ENCODE data around the gene DCLK1. TPM values are rescaled to one million over a fixed set of nuclear protein-coding genes. Genes with fewer than 3 reads are reported as not detected.

The DCLK1 gene
- total RNA-seq, 1 experiment from 2014 or later, result not detected

DNA sequence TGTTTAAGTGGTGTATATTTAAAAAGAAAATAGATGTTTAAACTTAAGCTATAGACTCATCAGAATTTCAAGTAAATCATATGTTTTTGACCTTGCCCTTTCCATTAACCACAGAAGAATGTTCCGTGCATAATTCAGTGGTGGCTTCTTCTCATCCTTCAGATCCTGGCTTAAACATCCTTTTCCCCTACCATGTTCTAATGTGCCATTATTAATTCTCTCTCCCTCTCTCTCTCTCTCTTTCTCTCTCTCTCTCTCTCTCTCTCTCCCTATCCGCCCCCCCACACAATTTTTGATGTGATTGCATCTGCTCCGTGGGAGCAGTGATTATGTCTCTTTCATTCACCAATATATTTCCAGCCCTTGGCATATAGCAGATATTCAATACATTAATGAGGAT, 116.4 kb downstream of the DCLK1 start:
- H3K4me3 ChIP-seq (ENCODE audit: low read length), result no peak overlapping the region
- peaks cover 9% of the 10 kb centered on the region; the same call in 1 of the 2 replicates for H3K9me3 ChIP-seq (ENCODE audit: low read length)
- no peak overlapping the region for H3K4me2 ChIP-seq (ENCODE audit: low read depth, low read length, poor library complexity, severe bottlenecking)
- H3K27me3 ChIP-seq (ENCODE audit: low read length), result no peaks in the 10 kb centered on the region
- no peaks in the 10 kb centered on the region for H3K9me2 ChIP-seq (replicated peaks; ENCODE audit: insufficient read depth, low read length)
- no peaks in the 10 kb centered on the region for H3K36me3 ChIP-seq (ENCODE audit: insufficient read depth, low read length)
- H4K20me1 ChIP-seq (ENCODE audit: insufficient read depth, low read depth, low read length), result no peaks in the 10 kb centered on the region
- H3K4me1 ChIP-seq (ENCODE audit: low read length), result no peaks in the 10 kb centered on the region
- no peak for DNase-seq
- H3K9ac ChIP-seq (ENCODE audit: low read length), result no peak overlapping the region
- H3K79me2 ChIP-seq (ENCODE audit: low read length), result no peaks in the 10 kb centered on the region
- no peak overlapping the region for H3K27ac ChIP-seq (ENCODE audit: low read length)
- H2AFZ ChIP-seq (ENCODE audit: low read length), result no peak overlapping the region

DNA sequence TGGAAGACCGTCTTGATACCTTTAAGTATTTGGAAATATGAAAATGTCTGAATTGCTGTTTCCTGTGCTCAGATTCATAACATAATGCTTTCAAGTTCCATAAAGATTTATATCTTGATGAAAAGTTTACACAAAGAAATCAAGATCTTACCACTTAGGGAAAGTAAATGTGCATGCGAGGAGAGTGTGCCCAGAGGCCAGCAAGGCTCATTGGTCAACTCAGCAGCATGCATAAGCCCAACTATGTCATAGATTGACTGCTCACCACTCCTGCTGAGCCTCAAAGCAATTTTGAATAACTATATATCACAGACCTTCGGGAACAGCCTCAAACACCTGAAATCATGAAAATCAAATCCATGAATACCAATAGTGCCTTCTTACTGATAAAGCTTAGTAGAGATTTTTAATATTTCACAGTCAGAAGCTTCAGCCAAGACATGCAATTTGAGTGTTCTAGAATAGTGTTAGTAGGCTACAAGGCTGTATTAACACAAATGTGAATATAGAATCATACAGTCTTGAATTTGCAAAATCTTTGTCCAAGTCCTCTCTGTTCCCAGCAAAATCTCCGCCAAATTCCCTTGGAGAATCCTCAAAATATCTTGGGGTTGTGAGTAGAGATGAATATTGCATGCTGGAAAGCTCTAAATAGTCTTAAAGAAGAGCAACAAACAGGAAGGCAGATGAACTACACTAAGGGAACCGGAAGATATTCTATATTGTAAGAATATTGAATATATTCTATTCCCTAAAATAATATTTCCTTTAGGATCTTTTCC, 124.1 kb downstream of the DCLK1 start:
- H3K4me2 ChIP-seq (ENCODE audit: low read depth, low read length, poor library complexity, severe bottlenecking), result no peak overlapping the region
- no peaks in the 10 kb centered on the region for H3K9me3 ChIP-seq (ENCODE audit: low read length)
- no peaks in the 10 kb centered on the region for H3K9me2 ChIP-seq (replicated peaks; ENCODE audit: insufficient read depth, low read length)
- H3K9ac ChIP-seq (ENCODE audit: low read length), result no peak overlapping the region
- H3K27ac ChIP-seq (ENCODE audit: low read length), result no peak overlapping the region
- H3K36me3 ChIP-seq (ENCODE audit: insufficient read depth, low read length), result no peaks in the 10 kb centered on the region
- no peaks in the 10 kb centered on the region for H3K4me1 ChIP-seq (ENCODE audit: low read length)
- no peaks in the 10 kb centered on the region for H3K79me2 ChIP-seq (ENCODE audit: low read length)
- no peak overlapping the region for H3K4me3 ChIP-seq (ENCODE audit: low read length)
- H4K20me1 ChIP-seq (ENCODE audit: insufficient read depth, low read depth, low read length), result no peaks in the 10 kb centered on the region
- no peak for DNase-seq
- no peaks in the 10 kb centered on the region for H3K27me3 ChIP-seq (ENCODE audit: low read length)
- H2AFZ ChIP-seq (ENCODE audit: low read length), result no peak overlapping the region

DNA sequence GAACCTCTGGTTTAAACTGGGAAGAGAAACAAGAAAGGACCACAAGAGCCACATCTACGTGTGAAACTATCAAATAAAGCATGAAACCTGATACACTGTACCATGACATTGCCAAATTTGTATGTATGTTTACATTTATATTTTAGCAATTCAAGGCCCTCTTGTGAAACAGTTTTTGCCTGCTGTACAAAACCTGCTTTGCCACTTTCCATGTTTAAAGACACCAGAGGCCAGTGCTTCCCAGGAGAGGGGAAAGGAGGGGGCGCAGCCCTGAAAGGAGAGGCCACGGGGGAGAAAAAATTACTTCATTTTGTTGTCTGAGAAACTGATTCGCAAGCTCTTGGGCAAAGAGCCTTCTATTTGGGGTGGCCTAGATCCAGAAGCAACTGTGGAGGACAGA, 124.8 kb downstream of the DCLK1 start:
- no peak for DNase-seq
- Histone ChIP-seq H3K4me2 (ENCODE audit: low read depth, low read length, poor library complexity, severe bottlenecking) (no peak overlapping the region), H3K9ac (ENCODE audit: low read length) (no peak overlapping the region), H4K20me1 (ENCODE audit: insufficient read depth, low read depth, low read length) (no peaks in the 10 kb centered on the region), H3K9me2 (replicated peaks; ENCODE audit: insufficient read depth, low read length) (no peaks in the 10 kb centered on the region), H3K36me3 (ENCODE audit: insufficient read depth, low read length) (no peaks in the 10 kb centered on the region), H3K4me3 (ENCODE audit: low read length) (no peak overlapping the region), H3K27ac (ENCODE audit: low read length) (no peak overlapping the region), H3K27me3 (ENCODE audit: low read length) (no peaks in the 10 kb centered on the region), H3K9me3 (ENCODE audit: low read length) (no peaks in the 10 kb centered on the region), H3K79me2 (ENCODE audit: low read length) (no peaks in the 10 kb centered on the region), H2AFZ (ENCODE audit: low read length) (no peak overlapping the region), H3K4me1 (ENCODE audit: low read length) (no peaks in the 10 kb centered on the region)

DNA sequence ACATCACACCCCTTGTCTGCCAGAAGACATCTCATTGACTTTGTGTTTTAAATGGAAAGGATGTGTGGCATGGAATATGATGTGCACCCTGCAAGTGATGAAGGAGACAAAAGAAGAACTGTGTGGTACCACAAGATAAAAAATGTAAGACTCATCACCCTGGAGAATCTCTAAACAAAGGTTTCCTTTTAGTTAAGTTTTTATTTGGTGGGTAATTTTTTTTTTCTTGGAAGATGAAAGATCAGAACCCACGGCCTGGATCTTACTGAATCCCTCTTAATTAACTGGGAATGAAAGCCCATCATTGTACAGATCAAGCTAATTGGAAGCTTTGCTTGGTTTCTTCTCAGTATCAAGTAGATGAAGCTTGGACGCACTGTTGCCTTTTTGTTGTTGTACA, 129.6 kb downstream of the DCLK1 start:
- DNase-seq, result no peak
- Histone ChIP-seq H2AFZ (ENCODE audit: low read length) (no peak overlapping the region), H3K9ac (ENCODE audit: low read length) (no peak overlapping the region), H3K27ac (ENCODE audit: low read length) (no peak overlapping the region), H4K20me1 (ENCODE audit: insufficient read depth, low read depth, low read length) (no peaks in the 10 kb centered on the region), H3K79me2 (ENCODE audit: low read length) (no peaks in the 10 kb centered on the region), H3K9me3 (ENCODE audit: low read length) (no peaks in the 10 kb centered on the region), H3K4me3 (ENCODE audit: low read length) (no peak overlapping the region), H3K9me2 (replicated peaks; ENCODE audit: insufficient read depth, low read length) (no peaks in the 10 kb centered on the region), H3K36me3 (ENCODE audit: insufficient read depth, low read length) (no peaks in the 10 kb centered on the region), H3K4me2 (ENCODE audit: low read depth, low read length, poor library complexity, severe bottlenecking) (no peak overlapping the region), H3K4me1 (ENCODE audit: low read length) (no peaks in the 10 kb centered on the region), H3K27me3 (ENCODE audit: low read length) (no peaks in the 10 kb centered on the region)

DNA sequence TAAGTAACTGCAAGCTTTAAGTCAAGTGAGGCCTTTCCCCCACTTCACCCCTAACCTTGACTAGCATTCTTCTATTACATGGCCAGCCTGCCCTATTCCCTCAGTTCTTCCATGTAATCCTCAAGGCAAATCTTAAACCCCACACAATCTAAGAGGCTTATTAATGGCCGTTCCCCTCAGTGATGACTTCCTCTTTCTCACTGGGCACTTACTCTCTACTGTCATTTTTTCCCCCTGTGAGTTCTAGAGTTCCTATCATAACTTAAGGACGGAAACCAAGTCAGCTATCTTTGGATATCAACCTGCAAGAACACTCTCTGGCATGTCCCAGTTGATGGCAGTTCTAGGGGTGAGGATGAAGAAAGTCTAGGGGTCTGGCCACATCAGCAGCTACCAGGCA, 131.2 kb downstream of the DCLK1 start:
- Histone ChIP-seq H2AFZ (ENCODE audit: low read length) (no peak overlapping the region), H3K9me3 (ENCODE audit: low read length) (no peaks in the 10 kb centered on the region), H3K9ac (ENCODE audit: low read length) (no peak overlapping the region), H3K4me1 (ENCODE audit: low read length) (no peaks in the 10 kb centered on the region), H3K27ac (ENCODE audit: low read length) (no peak overlapping the region), H4K20me1 (ENCODE audit: insufficient read depth, low read depth, low read length) (no peaks in the 10 kb centered on the region), H3K9me2 (replicated peaks; ENCODE audit: insufficient read depth, low read length) (no peaks in the 10 kb centered on the region), H3K4me2 (ENCODE audit: low read depth, low read length, poor library complexity, severe bottlenecking) (no peak overlapping the region), H3K4me3 (ENCODE audit: low read length) (no peak overlapping the region), H3K36me3 (ENCODE audit: insufficient read depth, low read length) (no peaks in the 10 kb centered on the region), H3K79me2 (ENCODE audit: low read length) (no peaks in the 10 kb centered on the region), H3K27me3 (ENCODE audit: low read length) (no peaks in the 10 kb centered on the region)
- no peak for DNase-seq

DNA sequence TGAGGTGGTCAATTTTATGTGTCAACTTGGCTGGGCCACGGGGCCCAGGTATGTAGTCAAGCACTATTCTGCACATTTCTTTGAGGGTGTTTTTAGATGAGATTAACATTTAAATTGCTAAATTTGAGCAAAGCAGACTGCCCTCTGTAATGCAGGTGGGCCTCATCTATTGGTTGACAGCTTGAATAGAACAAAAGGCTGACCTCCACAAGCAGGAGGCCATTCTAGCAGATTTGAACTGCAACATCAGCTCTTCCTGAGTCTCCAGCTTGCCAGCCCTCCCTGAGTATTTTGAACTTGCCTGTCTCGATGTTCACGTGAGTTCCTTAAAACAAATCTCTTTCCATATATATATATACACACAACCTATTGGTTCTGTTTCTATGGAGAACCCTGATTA, 134.8 kb downstream of the DCLK1 start:
- Histone ChIP-seq H4K20me1 (ENCODE audit: insufficient read depth, low read depth, low read length) (no peaks in the 10 kb centered on the region), H3K9ac (ENCODE audit: low read length) (no peak overlapping the region), H3K27me3 (ENCODE audit: low read length) (no peaks in the 10 kb centered on the region)

DNA sequence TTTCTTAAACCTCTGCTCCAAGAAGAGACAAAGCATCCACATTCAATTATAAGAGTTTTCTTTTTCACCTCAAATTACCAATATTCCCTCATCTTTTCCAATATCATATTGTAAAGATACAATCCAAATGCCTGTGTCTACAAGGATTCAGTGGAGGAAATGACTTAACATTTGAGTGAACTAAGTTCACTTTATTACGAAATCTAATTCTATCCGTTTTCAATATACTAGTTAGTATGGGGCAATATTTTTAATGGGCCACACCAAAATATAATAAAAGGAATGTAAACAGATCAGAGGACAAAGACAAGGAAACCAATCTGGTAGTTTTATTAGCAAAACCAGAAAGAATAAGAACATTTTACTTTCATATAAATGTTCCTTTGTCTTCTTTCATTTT, 136.0 kb downstream of the DCLK1 start:
- no peaks in the 10 kb centered on the region for H3K4me1 ChIP-seq (ENCODE audit: low read length)

More for the DNA sequence above, 134.8 kb downstream of the DCLK1 start:
- Histone ChIP-seq H3K36me3 (ENCODE audit: insufficient read depth, low read length) (no peaks in the 10 kb centered on the region), H3K27ac (ENCODE audit: low read length) (no peak overlapping the region), H3K79me2 (ENCODE audit: low read length) (no peaks in the 10 kb centered on the region), H3K4me2 (ENCODE audit: low read depth, low read length, poor library complexity, severe bottlenecking) (no peak overlapping the region), H3K4me3 (ENCODE audit: low read length) (no peak overlapping the region), H3K9me3 (ENCODE audit: low read length) (no peaks in the 10 kb centered on the region), H3K4me1 (ENCODE audit: low read length) (no peaks in the 10 kb centered on the region), H2AFZ (ENCODE audit: low read length) (no peak overlapping the region), H3K9me2 (replicated peaks; ENCODE audit: insufficient read depth, low read length) (no peaks in the 10 kb centered on the region)
- no peak for DNase-seq

DNA sequence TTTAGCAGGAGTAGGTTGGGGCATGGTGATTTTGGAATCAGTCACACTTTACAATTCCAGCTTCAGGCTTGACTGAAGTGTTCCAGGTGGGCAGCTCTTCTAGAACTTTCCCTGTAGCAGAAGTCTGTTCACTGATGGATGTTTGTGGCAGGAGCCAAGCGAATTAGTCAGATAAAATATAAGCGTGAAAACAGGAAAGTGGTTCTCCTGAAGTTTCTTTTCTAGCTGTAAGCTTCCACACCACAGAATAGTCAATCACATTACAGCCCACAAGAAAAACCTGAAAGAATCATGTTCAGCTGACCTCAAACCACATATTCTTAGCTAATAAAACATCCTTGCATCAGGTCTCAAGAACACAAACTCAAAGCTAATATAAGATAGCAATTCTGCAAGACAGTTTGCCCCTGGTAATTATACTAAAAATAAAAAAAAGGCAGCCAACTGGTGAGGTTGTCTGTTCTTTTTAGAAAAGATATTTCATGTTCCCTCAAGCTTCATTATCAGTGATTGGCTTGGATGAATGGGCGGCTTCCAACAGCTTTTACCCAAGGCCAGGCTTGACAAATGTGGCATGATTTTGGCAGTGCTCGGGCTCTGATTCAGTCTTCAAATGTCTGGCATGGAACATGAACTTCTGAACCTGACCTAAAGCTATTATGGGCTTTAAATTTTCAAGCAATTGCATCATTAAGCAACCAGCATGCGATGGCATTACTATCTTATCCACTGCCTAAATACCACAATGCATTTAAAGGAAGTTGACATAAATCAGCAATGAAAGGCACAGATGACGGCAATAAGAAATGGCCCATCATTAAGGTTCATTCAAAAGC, 136.8 kb downstream of the DCLK1 start:
- H3K4me1 ChIP-seq (ENCODE audit: low read length), result no peaks in the 10 kb centered on the region
- no peak for DNase-seq
- H2AFZ ChIP-seq (ENCODE audit: low read length), result no peak overlapping the region
- H3K4me2 ChIP-seq (ENCODE audit: low read depth, low read length, poor library complexity, severe bottlenecking), result no peak overlapping the region
- no peaks in the 10 kb centered on the region for H3K27me3 ChIP-seq (ENCODE audit: low read length)
- no peak overlapping the region for H3K4me3 ChIP-seq (ENCODE audit: low read length)
- H3K9me3 ChIP-seq (ENCODE audit: low read length), result no peaks in the 10 kb centered on the region
- H3K27ac ChIP-seq (ENCODE audit: low read length), result no peak overlapping the region
- no peak overlapping the region for H3K9ac ChIP-seq (ENCODE audit: low read length)
- no peaks in the 10 kb centered on the region for H3K9me2 ChIP-seq (replicated peaks; ENCODE audit: insufficient read depth, low read length)
- no peaks in the 10 kb centered on the region for H4K20me1 ChIP-seq (ENCODE audit: insufficient read depth, low read depth, low read length)
- no peaks in the 10 kb centered on the region for H3K36me3 ChIP-seq (ENCODE audit: insufficient read depth, low read length)
- H3K79me2 ChIP-seq (ENCODE audit: low read length), result no peaks in the 10 kb centered on the region

More for the DNA sequence above, 136.0 kb downstream of the DCLK1 start:
- no peak for DNase-seq
- Histone ChIP-seq H3K9me2 (replicated peaks; ENCODE audit: insufficient read depth, low read length) (no peaks in the 10 kb centered on the region), H3K27ac (ENCODE audit: low read length) (no peak overlapping the region), H3K9me3 (ENCODE audit: low read length) (no peaks in the 10 kb centered on the region), H3K27me3 (ENCODE audit: low read length) (no peaks in the 10 kb centered on the region), H3K79me2 (ENCODE audit: low read length) (no peaks in the 10 kb centered on the region), H4K20me1 (ENCODE audit: insufficient read depth, low read depth, low read length) (no peaks in the 10 kb centered on the region), H3K4me2 (ENCODE audit: low read depth, low read length, poor library complexity, severe bottlenecking) (no peak overlapping the region), H3K4me3 (ENCODE audit: low read length) (no peak overlapping the region), H3K36me3 (ENCODE audit: insufficient read depth, low read length) (no peaks in the 10 kb centered on the region), H2AFZ (ENCODE audit: low read length) (no peak overlapping the region), H3K9ac (ENCODE audit: low read length) (no peak overlapping the region)

Data from Karpas-422 (cell line).